Measurements from ENCODE around the gene ATP6V1C2.

DNA sequence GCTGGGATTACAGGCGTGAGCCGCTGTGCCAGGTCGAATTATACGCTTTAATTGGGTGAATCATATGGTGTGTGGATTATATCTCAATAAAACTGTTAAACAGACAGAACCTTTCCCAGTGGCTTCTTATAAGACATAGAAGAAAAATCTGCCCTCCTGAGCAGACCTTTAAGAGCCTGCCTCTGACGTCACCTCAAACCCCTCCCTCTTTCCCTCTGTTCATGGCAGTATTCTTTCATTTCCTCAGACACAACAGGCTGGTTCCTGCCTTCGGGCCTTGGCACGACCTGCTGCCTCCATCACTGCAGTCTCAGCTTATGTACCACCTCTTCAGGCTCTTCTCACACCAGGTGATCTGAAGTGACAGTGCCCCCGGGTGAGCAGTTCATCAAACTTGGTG is 105.2 kb downstream of the ATP6V1C2 start:
- TF ChIP-seq, protein P1, sequence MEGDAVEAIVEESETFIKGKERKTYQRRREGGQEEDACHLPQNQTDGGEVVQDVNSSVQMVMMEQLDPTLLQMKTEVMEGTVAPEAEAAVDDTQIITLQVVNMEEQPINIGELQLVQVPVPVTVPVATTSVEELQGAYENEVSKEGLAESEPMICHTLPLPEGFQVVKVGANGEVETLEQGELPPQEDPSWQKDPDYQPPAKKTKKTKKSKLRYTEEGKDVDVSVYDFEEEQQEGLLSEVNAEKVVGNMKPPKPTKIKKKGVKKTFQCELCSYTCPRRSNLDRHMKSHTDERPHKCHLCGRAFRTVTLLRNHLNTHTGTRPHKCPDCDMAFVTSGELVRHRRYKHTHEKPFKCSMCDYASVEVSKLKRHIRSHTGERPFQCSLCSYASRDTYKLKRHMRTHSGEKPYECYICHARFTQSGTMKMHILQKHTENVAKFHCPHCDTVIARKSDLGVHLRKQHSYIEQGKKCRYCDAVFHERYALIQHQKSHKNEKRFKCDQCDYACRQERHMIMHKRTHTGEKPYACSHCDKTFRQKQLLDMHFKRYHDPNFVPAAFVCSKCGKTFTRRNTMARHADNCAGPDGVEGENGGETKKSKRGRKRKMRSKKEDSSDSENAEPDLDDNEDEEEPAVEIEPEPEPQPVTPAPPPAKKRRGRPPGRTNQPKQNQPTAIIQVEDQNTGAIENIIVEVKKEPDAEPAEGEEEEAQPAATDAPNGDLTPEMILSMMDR (IDR thresholded peaks at IDR 0.05; ENCODE audit: insufficient read depth, low read depth, low read length), result no peak
- TF ChIP-seq EZH2 (IDR thresholded peaks at IDR 0.05; ENCODE audit: insufficient read depth, low read length), result no peak
